ENCODE data around the gene CLCN5. TPM values are rescaled to one million over a fixed set of nuclear protein-coding genes. Genes with fewer than 3 reads are reported as not detected.

The CLCN5 gene
- total RNA-seq, 1 donor from 2014 or later = 4.2 TPM

DNA sequence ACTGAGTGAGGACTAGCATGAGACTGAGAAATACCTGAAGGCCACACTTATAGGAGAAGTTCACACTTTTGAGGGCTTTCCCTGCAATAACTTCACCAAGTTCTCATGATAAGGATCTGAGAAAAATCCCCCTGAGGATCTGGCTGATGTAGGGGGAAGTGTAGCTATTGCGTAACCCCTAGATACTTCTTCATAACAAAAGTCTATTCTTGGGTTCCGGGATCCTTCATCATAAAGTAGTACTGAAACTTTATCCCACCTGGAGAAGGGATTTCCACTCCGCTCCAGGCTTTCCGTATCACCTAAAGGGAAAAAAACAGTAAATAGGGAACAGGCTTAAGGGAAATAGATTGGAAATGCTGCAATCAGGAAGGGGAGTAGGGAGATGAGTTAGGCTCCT, 29.9 kb upstream of the CLCN5 start:
- no peaks in the 10 kb centered on the region for H3K36me3 Mint-ChIP-seq (ENCODE audit: low read depth)
- DNase-seq (no peak), ATAC-seq (ENCODE audit: low read depth) (no peak)
- H3K27ac Mint-ChIP-seq = no peak overlapping the region
- H3K27me3 Mint-ChIP-seq = peaks cover 8% of the 10 kb centered on the region
- TF ChIP-seq, protein P1, sequence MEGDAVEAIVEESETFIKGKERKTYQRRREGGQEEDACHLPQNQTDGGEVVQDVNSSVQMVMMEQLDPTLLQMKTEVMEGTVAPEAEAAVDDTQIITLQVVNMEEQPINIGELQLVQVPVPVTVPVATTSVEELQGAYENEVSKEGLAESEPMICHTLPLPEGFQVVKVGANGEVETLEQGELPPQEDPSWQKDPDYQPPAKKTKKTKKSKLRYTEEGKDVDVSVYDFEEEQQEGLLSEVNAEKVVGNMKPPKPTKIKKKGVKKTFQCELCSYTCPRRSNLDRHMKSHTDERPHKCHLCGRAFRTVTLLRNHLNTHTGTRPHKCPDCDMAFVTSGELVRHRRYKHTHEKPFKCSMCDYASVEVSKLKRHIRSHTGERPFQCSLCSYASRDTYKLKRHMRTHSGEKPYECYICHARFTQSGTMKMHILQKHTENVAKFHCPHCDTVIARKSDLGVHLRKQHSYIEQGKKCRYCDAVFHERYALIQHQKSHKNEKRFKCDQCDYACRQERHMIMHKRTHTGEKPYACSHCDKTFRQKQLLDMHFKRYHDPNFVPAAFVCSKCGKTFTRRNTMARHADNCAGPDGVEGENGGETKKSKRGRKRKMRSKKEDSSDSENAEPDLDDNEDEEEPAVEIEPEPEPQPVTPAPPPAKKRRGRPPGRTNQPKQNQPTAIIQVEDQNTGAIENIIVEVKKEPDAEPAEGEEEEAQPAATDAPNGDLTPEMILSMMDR (IDR thresholded peaks at IDR 0.05) = no peak
- no peak overlapping the region for H3K4me3 Mint-ChIP-seq
- intact Hi-C loops (cut with micrococcal nuclease) = no loop called here
- ChIA-PET CTCF (no interaction called here), POLR2A (no interaction called here)
- H3K4me1 Mint-ChIP-seq = no peaks in the 10 kb centered on the region
- H3K9me3 Mint-ChIP-seq = peaks cover 7% of the 10 kb centered on the region

DNA sequence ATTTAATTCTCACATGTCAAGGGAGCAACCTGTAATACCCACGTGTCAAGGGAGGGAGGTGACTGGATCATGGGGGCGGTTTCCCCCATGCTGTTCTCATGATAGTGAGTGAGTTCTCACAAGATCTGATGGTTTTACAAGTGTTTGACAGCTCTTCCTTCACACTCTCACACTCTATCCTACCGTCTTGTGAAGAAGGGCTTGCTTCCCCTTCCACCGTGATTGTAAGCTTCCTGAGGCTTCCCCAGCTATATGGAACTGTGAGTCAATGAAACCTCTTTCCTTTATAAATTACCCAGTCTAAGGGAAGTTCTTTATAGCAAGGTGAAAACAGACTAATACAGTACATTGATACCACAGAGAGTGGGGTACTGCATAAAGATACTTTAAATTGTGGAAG, 25.4 kb upstream of the CLCN5 start:
- CTCF ChIA-PET = no interaction called here

DNA sequence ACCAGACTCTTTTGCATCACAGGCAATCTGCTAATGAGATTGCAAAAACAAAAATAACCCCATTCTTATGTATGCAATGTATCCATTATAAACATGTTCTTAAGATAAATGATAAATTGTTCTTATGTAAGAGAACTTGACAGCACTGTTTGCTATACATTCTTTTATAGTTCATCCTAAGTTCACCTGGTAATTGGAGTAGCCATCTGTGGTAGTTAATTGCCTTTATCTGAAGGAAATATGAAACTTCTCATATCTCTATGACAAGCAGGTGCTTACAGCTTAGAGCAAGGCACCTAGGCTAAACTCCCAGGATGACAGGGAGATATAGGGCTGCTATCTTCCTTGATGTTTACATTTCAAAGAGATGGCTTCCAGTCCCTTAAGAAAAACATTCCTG, 21.3 kb upstream of the CLCN5 start:
- Mint-ChIP-seq H3K4me1 (no peaks in the 10 kb centered on the region), H3K36me3 (ENCODE audit: low read depth) (no peaks in the 10 kb centered on the region), H3K9me3 (peaks cover 7% of the 10 kb centered on the region), H3K4me3 (no peak overlapping the region), H3K27me3 (peaks cover 15% of the 10 kb centered on the region), H3K27ac (no peak overlapping the region)
- no peak for DNase-seq
- no peak for ATAC-seq (ENCODE audit: low read depth)
- CTCF ChIA-PET = no interaction called here
- TF ChIP-seq, protein P1 (IDR thresholded peaks at IDR 0.05) = no peak
- intact Hi-C loops (cut with micrococcal nuclease) = no loop called here
- POLR2A ChIA-PET = no interaction called here

More for the DNA sequence above, 25.4 kb upstream of the CLCN5 start:
- DNase-seq (no peak), ATAC-seq (ENCODE audit: low read depth) (no peak)
- TF ChIP-seq, protein P1 (IDR thresholded peaks at IDR 0.05) = no peak
- Mint-ChIP-seq H3K27me3 (peaks cover 17% of the 10 kb centered on the region), H3K4me1 (no peaks in the 10 kb centered on the region), H3K36me3 (ENCODE audit: low read depth) (no peaks in the 10 kb centered on the region), H3K27ac (no peak overlapping the region), H3K4me3 (no peak overlapping the region), H3K9me3 (peaks cover 7% of the 10 kb centered on the region)
- intact Hi-C loops (cut with micrococcal nuclease) = loop anchor here (5.0 kb wide), 1 partner anchor 540 kb away; no protein-coding TSS in a partner anchor
- POLR2A ChIA-PET = interaction anchor here (0.6 kb wide), 1 partner anchor 955 kb away, joined by 3 read pairs; no protein-coding TSS in a partner anchor

DNA sequence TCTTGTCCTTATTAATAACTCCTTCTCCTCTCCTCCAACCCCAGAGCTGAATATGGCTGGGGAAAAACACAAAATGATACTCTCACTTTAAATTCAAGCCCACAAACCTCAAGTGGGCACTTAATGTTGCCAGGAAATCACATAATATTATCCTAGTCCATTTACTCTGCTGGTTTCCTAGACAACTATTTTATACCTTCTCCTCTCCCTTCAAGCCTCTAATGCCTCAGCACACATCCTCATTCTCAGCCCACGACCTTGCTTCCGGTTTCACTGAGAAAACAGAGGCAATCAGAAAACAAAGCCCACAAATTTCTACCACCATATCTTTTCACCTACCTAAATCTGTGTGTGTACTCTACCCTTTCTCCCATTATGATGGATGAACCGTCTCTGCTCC, 12.1 kb upstream of the CLCN5 start:
- no peaks in the 10 kb centered on the region for H3K27me3 Mint-ChIP-seq
- CTCF ChIA-PET = no interaction called here
- POLR2A ChIA-PET = no interaction called here
- no peak for DNase-seq
- H3K9me3 Mint-ChIP-seq = no peaks in the 10 kb centered on the region
- TF ChIP-seq, protein P1 (IDR thresholded peaks at IDR 0.05) = no peak
- intact Hi-C loops (cut with micrococcal nuclease) = no loop called here
- H3K36me3 Mint-ChIP-seq (ENCODE audit: low read depth) = no peaks in the 10 kb centered on the region
- no peak overlapping the region for H3K4me3 Mint-ChIP-seq
- ATAC-seq (ENCODE audit: low read depth) = peak; percentile 34
- H3K4me1 Mint-ChIP-seq = peaks cover 9% of the 10 kb centered on the region
- H3K27ac Mint-ChIP-seq = peak overlapping the region; percentile 77

DNA sequence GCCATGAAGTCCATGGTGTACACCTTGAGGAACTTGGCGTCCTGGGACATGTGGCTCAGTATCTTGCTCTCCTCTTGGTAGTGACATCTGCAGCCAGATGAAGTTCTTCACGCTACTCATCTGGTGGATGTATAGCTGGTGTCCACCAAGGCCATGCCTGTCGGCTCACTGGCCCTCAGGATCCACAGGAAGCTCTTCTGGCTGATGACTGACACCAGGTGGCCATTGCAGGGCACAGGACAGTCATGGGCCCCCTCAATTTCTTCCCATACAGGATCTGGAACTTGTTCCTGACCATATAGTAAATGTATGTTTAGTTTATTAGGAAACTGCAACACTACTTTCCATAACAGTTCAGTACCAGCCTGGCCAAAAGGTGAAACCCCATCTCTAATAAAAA, 10.3 kb upstream of the CLCN5 start:
- TF ChIP-seq, protein P1 (IDR thresholded peaks at IDR 0.05) = no peak

More for the DNA sequence above, 10.3 kb upstream of the CLCN5 start:
- intact Hi-C loops (cut with micrococcal nuclease) = no loop called here
- ATAC-seq (ENCODE audit: low read depth) (no peak), DNase-seq (no peak)
- Mint-ChIP-seq H3K4me3 (no peak overlapping the region), H3K27me3 (no peaks in the 10 kb centered on the region), H3K27ac (no peak overlapping the region), H3K9me3 (no peaks in the 10 kb centered on the region), H3K4me1 (peaks cover 9% of the 10 kb centered on the region), H3K36me3 (ENCODE audit: low read depth) (no peaks in the 10 kb centered on the region)
- ChIA-PET CTCF (no interaction called here), POLR2A (no interaction called here)

All from activated B cell treated with CpG ODN at 0.5 μM for 24 hours (primary cell).